HCT116 (cell line): ENCODE results near the gene C2orf74. TPM values are rescaled to one million over a fixed set of nuclear protein-coding genes. Genes with fewer than 3 reads are reported as not detected.

Source experiments
- ATAC-seq: fragments of 200-7000 bp; cut with Tn5 transposase; 2 replicates; pipeline ENCODE4 v1.9.1; 2020; ENCODE audit warnings: mild to moderate bottlenecking, moderate library complexity
- BruUV-seq: library from RNA; stranded (reverse); fragments of 400-500 nt; replicated peaks from 2 replicates; lab custom pipeline; 2021; lab: Mats Ljungman, UMichigan
- CTCF ChIA-PET: fragments of 300-600 bp; sonication (Branson Sonifier 250); formaldehyde crosslinking; loops from one replicate; lab custom pipeline; 2021; ENCODE audit warnings: antibody characterized with exemption; lab: Charles Lee
- POLR2A ChIA-PET: fragments of 300-600, 350-600 bp; sonication (Branson Sonifier 250); formaldehyde crosslinking; loops from one replicate; lab custom pipeline; 2021; ENCODE audit warnings: antibody characterized with exemption; lab: Charles Lee
- RAD21 ChIA-PET, 2 experiments: fragments of 300-600 bp; sonication (Branson Sonifier 250); formaldehyde crosslinking; loops; one replicate each; lab custom pipeline; 2023; ENCODE audit warnings: low total read pairs in 2 of 2; ENCODE audit not compliant: uncharacterized antibody in 2 of 2, unreplicated experiment in 2 of 2, low non-redundant PET in 1 of 2; lab: Charles Lee
- DNase-seq: peaks from one replicate; pipeline ENCODE4 v3.0.0-alpha.2; 2010; ENCODE audit warnings: low read depth, low spot score
- H2AFZ ChIP-seq: fragments of 200-600 bp; shearing (Covaris generic), sonication (generic); 2 replicates; pipeline ENCODE4 v1.6.1; 2017; ENCODE audit warnings: low read depth, mixed run types, mixed read lengths, antibody characterized with exemption, low read length; ENCODE audit not compliant: poor library complexity, severe bottlenecking
- H3K27ac ChIP-seq: 2 replicates; pipeline ENCODE4 v1.5.1; 2012; ENCODE audit warnings: low read depth, low read length
- H3K27me3 ChIP-seq: fragments of 200-600 bp; sonication (generic); 2 replicates; pipeline ENCODE4 v1.6.1; 2016; ENCODE audit warnings: mixed run types, low read length, mixed read lengths; ENCODE audit not compliant: insufficient read depth
- H3K36me3 ChIP-seq, 2 experiments: fragments of 200-500 bp in 1 of 2; fragments of 200-600 bp in 1 of 2; sonication (Bioruptor generic) in 1 of 2; sonication (generic) in 1 of 2; 2 replicates each; pipeline versions ENCODE4 v1.5.1 to v1.6.1; 2014 to 2016; ENCODE audit warnings: low read length in 2 of 2, inconsistent platforms in 1 of 2, mixed read lengths in 1 of 2, mixed run types in 1 of 2; ENCODE audit not compliant: insufficient read depth in 2 of 2, control insufficient read depth in 1 of 2
- H3K4me1 ChIP-seq, 2 experiments: fragments of 200-600 bp in 1 of 2; sonication (generic) in 1 of 2; 2 replicates each; pipeline versions ENCODE4 v1.5.1 to v1.6.1; 2012 to 2017; ENCODE audit warnings: low read length in 2 of 2, inconsistent platforms in 1 of 2, mild to moderate bottlenecking in 1 of 2, mixed read lengths in 1 of 2, mixed run types in 1 of 2, moderate library complexity in 1 of 2; ENCODE audit not compliant: insufficient read depth in 2 of 2, control insufficient read depth in 1 of 2
- H3K4me2 ChIP-seq: fragments of 200-600 bp; sonication (generic); 2 replicates; pipeline ENCODE4 v1.6.1; 2017; ENCODE audit warnings: mixed run types, low read length, mixed read lengths
- H3K4me3 ChIP-seq, 2 experiments: fragments of 200-600 bp in 1 of 2; sonication (generic) in 1 of 2; replicated peaks in 1 of 2; 2 replicates each; pipeline ENCODE4 v1.5.1; 2011 to 2016; ENCODE audit warnings: low read length in 2 of 2, control low read depth in 1 of 2, low read depth in 1 of 2, mild to moderate bottlenecking in 1 of 2, mixed read lengths in 1 of 2, mixed run types in 1 of 2
- H3K79me2 ChIP-seq: fragments of 200-600 bp; sonication (generic); 2 replicates; pipeline ENCODE4 v1.6.1; 2017; ENCODE audit warnings: mild to moderate bottlenecking, mixed run types, low read length, moderate library complexity, mixed read lengths; ENCODE audit not compliant: insufficient read depth
- H3K9ac ChIP-seq: fragments of 200-600 bp; sonication (generic); 2 replicates; pipeline ENCODE4 v1.6.1; 2016; ENCODE audit warnings: low read length, mixed read lengths
- H3K9me2 ChIP-seq: fragments of 200-600 bp; sonication (generic), shearing (Covaris generic); 2 replicates; pipeline ENCODE4 v1.6.1; 2017; ENCODE audit warnings: mixed run types, mild to moderate bottlenecking, moderate library complexity; ENCODE audit not compliant: insufficient read depth
- H3K9me3 ChIP-seq, 2 experiments: fragments of 200-500 bp in 1 of 2; fragments of 200-600 bp in 1 of 2; sonication (Bioruptor generic) in 1 of 2; sonication (generic) in 1 of 2; 2 replicates each; pipeline ENCODE4 v1.6.1; 2014 to 2017; ENCODE audit warnings: low read length in 2 of 2, mixed read lengths in 2 of 2, inconsistent platforms in 1 of 2, low read depth in 1 of 2, mild to moderate bottlenecking in 1 of 2, mixed run types in 1 of 2, moderate library complexity in 1 of 2; ENCODE audit not compliant: control insufficient read depth in 1 of 2, insufficient read depth in 1 of 2
- H4K20me1 ChIP-seq: fragments of 200-600 bp; sonication (generic), shearing (Covaris generic); 2 replicates; pipeline ENCODE4 v1.6.1; 2017; ENCODE audit warnings: mixed run types, mild to moderate bottlenecking, moderate library complexity; ENCODE audit not compliant: insufficient read depth
- CBX3 ChIP-seq: IDR thresholded peaks from 2 replicates; pipeline ENCODE4 v1.6.1; 2012; ENCODE audit warnings: low read depth
- EGR1 ChIP-seq: IDR thresholded peaks from 2 replicates; pipeline ENCODE4 v1.6.1; 2012; ENCODE audit warnings: low read depth
- ELF1 ChIP-seq: IDR thresholded peaks from 2 replicates; pipeline ENCODE4 v1.6.1; 2012; ENCODE audit warnings: low read depth, borderline replicate concordance
- EZH2phosphoT487 ChIP-seq: fragments of 200-600 bp; IDR thresholded peaks from 2 replicates; pipeline ENCODE4 v1.6.1; 2018; ENCODE audit warnings: antibody characterized with exemption, borderline replicate concordance
- JUND ChIP-seq: IDR thresholded peaks from 2 replicates; pipeline ENCODE4 v1.6.1; 2012
- POLR2A ChIP-seq: IDR thresholded peaks from 2 replicates; pipeline ENCODE4 v1.7.0; 2011; ENCODE audit warnings: borderline replicate concordance; ENCODE audit not compliant: insufficient read depth, insufficient read length; ENCODE audit errors: extremely low read depth
- SIN3A ChIP-seq: IDR thresholded peaks from 2 replicates; pipeline ENCODE4 v1.6.1; 2012; ENCODE audit warnings: low read depth
- SP1 ChIP-seq: IDR thresholded peaks from 2 replicates; pipeline ENCODE4 v1.6.1; 2012; ENCODE audit warnings: low read depth
- SRF ChIP-seq: IDR thresholded peaks from 2 replicates; pipeline ENCODE4 v1.6.1; 2012; ENCODE audit warnings: low read depth
- YY1 ChIP-seq: IDR thresholded peaks from 2 replicates; pipeline ENCODE4 v1.6.1; 2011; ENCODE audit warnings: low read length, low read depth, moderate library complexity, mild to moderate bottlenecking; ENCODE audit not compliant: insufficient replicate concordance; ENCODE audit errors: extremely low read depth
- ZFX ChIP-seq: fragments of 450-650 bp; IDR thresholded peaks from 2 replicates; pipeline ENCODE4 v1.6.1; 2017
- ZNF274 ChIP-seq: fragments of 200-500 bp; sonication (Bioruptor generic); IDR thresholded peaks from 2 replicates; pipeline ENCODE4 v1.6.1; 2014; ENCODE audit warnings: mild to moderate bottlenecking, low read depth, low read length, inconsistent platforms
- intact Hi-C: fragments of 100-400 bp; cut with micrococcal nuclease; formaldehyde crosslinking; loops from 2 replicates; pipeline ENCODE4 v1.10.0; 2022
- total RNA-seq: library from RNA; stranded (reverse); gene quantifications from one replicate; pipeline ENCODE4 v1.2.1, GENCODE V29; 2021; ENCODE audit not compliant: unreplicated experiment
- TF ChIP-seq, protein P1 (sequence below): IDR thresholded peaks from 2 replicates; pipeline ENCODE4 v1.6.1; 2011; ENCODE audit warnings: mild to moderate bottlenecking, low read length, moderate library complexity; ENCODE audit not compliant: insufficient replicate concordance; ENCODE audit errors: extremely low read depth
- TF ChIP-seq, protein P2 (sequence below): IDR thresholded peaks from 2 replicates; pipeline ENCODE4 v1.6.1; 2012
- TF ChIP-seq, protein P3 (sequence below): IDR thresholded peaks from 2 replicates; pipeline ENCODE4 v1.6.1; 2012
- TF ChIP-seq, protein P4 (sequence below), 3 experiments: fragments of 200-600 bp in 1 of 3; sonication (generic) in 1 of 3; IDR thresholded peaks in 2 of 3; conservative IDR thresholded peaks in 1 of 3; 2 replicates each; pipeline ENCODE4 v1.5.1; 2012 to 2017; ENCODE audit warnings: low read depth in 2 of 3, low read length in 2 of 3, antibody characterized with exemption in 1 of 3, borderline replicate concordance in 1 of 3, control low read depth in 1 of 3, mild to moderate bottlenecking in 1 of 3, mixed read lengths in 1 of 3, mixed run types in 1 of 3, moderate library complexity in 1 of 3; ENCODE audit not compliant: insufficient read depth in 1 of 3

Gene C2orf74
- total RNA-seq, 1 experiment from 2014 or later: not detected

DNA sequence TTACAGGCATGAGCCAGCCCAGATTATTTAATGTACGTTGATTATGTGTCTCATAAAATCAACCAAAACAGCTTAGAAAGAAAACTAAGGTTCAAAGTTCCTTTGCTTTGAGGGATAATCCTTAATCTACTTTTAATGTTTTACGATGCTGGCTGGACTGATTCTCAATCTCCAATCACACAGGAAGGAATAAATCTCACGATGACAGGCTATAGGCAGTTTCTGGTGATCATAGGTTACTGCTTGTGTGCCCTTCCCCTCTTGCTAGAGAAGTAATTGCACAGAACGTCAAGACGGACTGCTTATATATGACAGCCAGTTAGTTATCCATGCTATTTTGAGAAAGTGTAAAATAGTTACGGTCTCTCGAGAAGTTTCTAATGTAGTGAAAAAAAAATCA, 43.1 kb downstream of the C2orf74 start:
- Histone ChIP-seq H3K9me3 (no peaks in the 10 kb centered on the region), H4K20me1 (no peaks in the 10 kb centered on the region), H3K79me2 (no peaks in the 10 kb centered on the region), H3K9me2 (no peaks in the 10 kb centered on the region), H2AFZ (no peak overlapping the region), H3K9ac (no peak overlapping the region), H3K4me1 (no peaks in the 10 kb centered on the region), H3K4me3 (no peak overlapping the region), H3K27ac (no peak overlapping the region), H3K4me2 (no peak overlapping the region), H3K36me3 (peaks cover 10 to 26% of the 10 kb centered on the region in 2 experiments; a peak in 3 of 4 replicates), H3K27me3 (no peaks in the 10 kb centered on the region)
- intact Hi-C loops: no loop called here
- RAD21 ChIA-PET: no interaction called here
- POLR2A ChIA-PET: no interaction called here
- DNase-seq: no peak
- no TSS peak for BruUV-seq
- CTCF ChIA-PET: no interaction called here
- TF ChIP-seq, protein P1, sequence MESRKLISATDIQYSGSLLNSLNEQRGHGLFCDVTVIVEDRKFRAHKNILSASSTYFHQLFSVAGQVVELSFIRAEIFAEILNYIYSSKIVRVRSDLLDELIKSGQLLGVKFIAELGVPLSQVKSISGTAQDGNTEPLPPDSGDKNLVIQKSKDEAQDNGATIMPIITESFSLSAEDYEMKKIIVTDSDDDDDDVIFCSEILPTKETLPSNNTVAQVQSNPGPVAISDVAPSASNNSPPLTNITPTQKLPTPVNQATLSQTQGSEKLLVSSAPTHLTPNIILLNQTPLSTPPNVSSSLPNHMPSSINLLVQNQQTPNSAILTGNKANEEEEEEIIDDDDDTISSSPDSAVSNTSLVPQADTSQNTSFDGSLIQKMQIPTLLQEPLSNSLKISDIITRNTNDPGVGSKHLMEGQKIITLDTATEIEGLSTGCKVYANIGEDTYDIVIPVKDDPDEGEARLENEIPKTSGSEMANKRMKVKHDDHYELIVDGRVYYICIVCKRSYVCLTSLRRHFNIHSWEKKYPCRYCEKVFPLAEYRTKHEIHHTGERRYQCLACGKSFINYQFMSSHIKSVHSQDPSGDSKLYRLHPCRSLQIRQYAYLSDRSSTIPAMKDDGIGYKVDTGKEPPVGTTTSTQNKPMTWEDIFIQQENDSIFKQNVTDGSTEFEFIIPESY: no peak
- TF ChIP-seq, protein P2, sequence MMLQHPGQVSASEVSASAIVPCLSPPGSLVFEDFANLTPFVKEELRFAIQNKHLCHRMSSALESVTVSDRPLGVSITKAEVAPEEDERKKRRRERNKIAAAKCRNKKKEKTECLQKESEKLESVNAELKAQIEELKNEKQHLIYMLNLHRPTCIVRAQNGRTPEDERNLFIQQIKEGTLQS: no peak
- TF ChIP-seq ELF1 (no peak), ZFX (no peak), ZNF274 (no peak), SP1 (no peak), CBX3 (no peak), YY1 (no peak), EZH2phosphoT487 (no peak), EGR1 (no peak), SRF (no peak), POLR2A (no peak), SIN3A (no peak), JUND (no peak)
- TF ChIP-seq, protein P3, sequence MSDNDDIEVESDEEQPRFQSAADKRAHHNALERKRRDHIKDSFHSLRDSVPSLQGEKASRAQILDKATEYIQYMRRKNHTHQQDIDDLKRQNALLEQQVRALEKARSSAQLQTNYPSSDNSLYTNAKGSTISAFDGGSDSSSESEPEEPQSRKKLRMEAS: no peak
- TF ChIP-seq, protein P4, sequence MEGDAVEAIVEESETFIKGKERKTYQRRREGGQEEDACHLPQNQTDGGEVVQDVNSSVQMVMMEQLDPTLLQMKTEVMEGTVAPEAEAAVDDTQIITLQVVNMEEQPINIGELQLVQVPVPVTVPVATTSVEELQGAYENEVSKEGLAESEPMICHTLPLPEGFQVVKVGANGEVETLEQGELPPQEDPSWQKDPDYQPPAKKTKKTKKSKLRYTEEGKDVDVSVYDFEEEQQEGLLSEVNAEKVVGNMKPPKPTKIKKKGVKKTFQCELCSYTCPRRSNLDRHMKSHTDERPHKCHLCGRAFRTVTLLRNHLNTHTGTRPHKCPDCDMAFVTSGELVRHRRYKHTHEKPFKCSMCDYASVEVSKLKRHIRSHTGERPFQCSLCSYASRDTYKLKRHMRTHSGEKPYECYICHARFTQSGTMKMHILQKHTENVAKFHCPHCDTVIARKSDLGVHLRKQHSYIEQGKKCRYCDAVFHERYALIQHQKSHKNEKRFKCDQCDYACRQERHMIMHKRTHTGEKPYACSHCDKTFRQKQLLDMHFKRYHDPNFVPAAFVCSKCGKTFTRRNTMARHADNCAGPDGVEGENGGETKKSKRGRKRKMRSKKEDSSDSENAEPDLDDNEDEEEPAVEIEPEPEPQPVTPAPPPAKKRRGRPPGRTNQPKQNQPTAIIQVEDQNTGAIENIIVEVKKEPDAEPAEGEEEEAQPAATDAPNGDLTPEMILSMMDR (IDR thresholded peaks at IDR 0.05 in 2 of 3, conservative IDR thresholded peaks at IDR 0.05 in 1 of 3; ENCODE audit: borderline replicate concordance in 1 of 3, insufficient read depth in 1 of 3, low read depth in 2 of 3, low read length in 2 of 3): no peak
- ATAC-seq: no peak
